Astrocyte (in vitro differentiated cells and primary cell): ENCODE data around the gene TSSK6. TPM values are rescaled to one million over a fixed set of nuclear protein-coding genes. Genes with fewer than 3 reads are reported as not detected.

Experiments used
- DNase-seq: peaks from one replicate; pipeline ENCODE4 v3.0.0-alpha.2; 2010; ENCODE audit warnings: low read depth
- FAIRE-seq: peaks from 2 replicates; lab custom pipeline; 2011; peaks lifted over from hg19 to GRCh38; lab: Jason Lieb, UNC
- H2AFZ ChIP-seq: 2 replicates; pipeline ENCODE4 v1.6.0; 2012; ENCODE audit warnings: low read depth, low read length, inconsistent platforms
- H3K27ac ChIP-seq: 2 replicates; pipeline ENCODE4 v1.5.1; 2011; ENCODE audit warnings: low read depth, low read length, inconsistent platforms
- H3K27me3 ChIP-seq: 2 replicates; pipeline ENCODE4 v1.6.0; 2011; ENCODE audit warnings: low read length, inconsistent platforms; ENCODE audit not compliant: insufficient read depth
- H3K36me3 ChIP-seq: 2 replicates; pipeline ENCODE4 v1.5.1; 2011; ENCODE audit warnings: low read length, inconsistent platforms; ENCODE audit not compliant: insufficient read depth
- H3K4me1 ChIP-seq: 2 replicates; pipeline ENCODE4 v1.5.1; 2011; ENCODE audit warnings: low read length, inconsistent platforms; ENCODE audit not compliant: insufficient read depth
- H3K4me2 ChIP-seq: 2 replicates; pipeline ENCODE4 v1.6.0; 2012; ENCODE audit warnings: low read length, inconsistent platforms
- H3K4me3 ChIP-seq: 2 replicates; pipeline ENCODE4 v1.5.1; 2011; ENCODE audit warnings: low read depth, mild to moderate bottlenecking, low read length, inconsistent platforms; ENCODE audit not compliant: insufficient read depth
- H3K79me2 ChIP-seq: 2 replicates; pipeline ENCODE4 v1.6.0; 2012; ENCODE audit warnings: mild to moderate bottlenecking, low read length, inconsistent platforms; ENCODE audit not compliant: insufficient read depth
- H3K9ac ChIP-seq: 2 replicates; pipeline ENCODE4 v1.6.0; 2012; ENCODE audit warnings: mild to moderate bottlenecking, low read length, inconsistent platforms
- H3K9me3 ChIP-seq: 2 replicates; pipeline ENCODE4 v1.5.1; 2012; ENCODE audit warnings: low read depth, mild to moderate bottlenecking, low read length, inconsistent platforms; ENCODE audit not compliant: insufficient read depth
- H4K20me1 ChIP-seq: 2 replicates; pipeline ENCODE4 v1.6.0; 2012; ENCODE audit warnings: low read length, inconsistent platforms; ENCODE audit not compliant: insufficient read depth
- H3K27ac Mint-ChIP-seq: one replicate; pipeline ENCODE4 v1.8.0; 2021; ENCODE audit warnings: mild to moderate bottlenecking, mixed read lengths; ENCODE audit not compliant: unreplicated experiment
- H3K27me3 Mint-ChIP-seq: one replicate; pipeline ENCODE4 v1.8.0; 2021; ENCODE audit warnings: low read depth, mixed read lengths; ENCODE audit not compliant: unreplicated experiment
- H3K36me3 Mint-ChIP-seq: one replicate; pipeline ENCODE4 v1.8.0; 2021; ENCODE audit warnings: low read depth, mixed read lengths; ENCODE audit not compliant: unreplicated experiment
- H3K4me1 Mint-ChIP-seq: one replicate; pipeline ENCODE4 v1.8.0; 2021; ENCODE audit warnings: low read depth, mixed read lengths; ENCODE audit not compliant: unreplicated experiment
- H3K4me3 Mint-ChIP-seq: one replicate; pipeline ENCODE4 v1.8.0; 2021; ENCODE audit warnings: mild to moderate bottlenecking, moderate library complexity, mixed read lengths; ENCODE audit not compliant: unreplicated experiment
- H3K9me3 Mint-ChIP-seq: one replicate; pipeline ENCODE4 v1.8.0; 2021; ENCODE audit warnings: mild to moderate bottlenecking, mixed read lengths; ENCODE audit not compliant: unreplicated experiment
- CTCF ChIP-seq: IDR thresholded peaks from 2 replicates; pipeline ENCODE4 v1.5.1; 2011; ENCODE audit warnings: low read depth, mild to moderate bottlenecking, inconsistent platforms, low read length, moderate library complexity; ENCODE audit not compliant: insufficient read depth
- EZH2 ChIP-seq: IDR thresholded peaks from 2 replicates; pipeline ENCODE4 v1.6.1; 2012; ENCODE audit warnings: mild to moderate bottlenecking, low read length, inconsistent platforms; ENCODE audit not compliant: insufficient read depth
- total RNA-seq: library from RNA; stranded (reverse); gene quantifications from 2 replicates; pipeline ENCODE4 v1.2.1, GENCODE V29; 2021

TSSK6 gene
- total RNA-seq, 1 donor from 2014 or later, result 1.8 TPM

GRCh38 chr19:19505669-19506326 lies 9.6 kb downstream of the TSSK6 start:
- no peak overlapping the region for H3K9ac ChIP-seq
- H3K4me1 Mint-ChIP-seq, result no peaks in the 10 kb centered on the region
- H3K27me3 Mint-ChIP-seq, result no peaks in the 10 kb centered on the region
- no peak overlapping the region for H3K4me3 ChIP-seq
- no peak overlapping the region for H3K27ac ChIP-seq
- FAIRE-seq, result no peak
- H3K27ac Mint-ChIP-seq, result no peak overlapping the region
- no peaks in the 10 kb centered on the region for H3K27me3 ChIP-seq
- TF ChIP-seq EZH2 (no peak), CTCF (no peak)
- no peak overlapping the region for H3K4me2 ChIP-seq
- H4K20me1 ChIP-seq, result peaks cover 16% of the 10 kb centered on the region
- H3K4me1 ChIP-seq, result no peaks in the 10 kb centered on the region
- no peaks in the 10 kb centered on the region for H3K79me2 ChIP-seq
- no peak overlapping the region for H2AFZ ChIP-seq
- no peaks in the 10 kb centered on the region for H3K9me3 Mint-ChIP-seq
- H3K36me3 Mint-ChIP-seq, result peaks cover 18% of the 10 kb centered on the region
- no peak for DNase-seq
- peaks cover 28% of the 10 kb centered on the region for H3K36me3 ChIP-seq
- H3K4me3 Mint-ChIP-seq, result no peak overlapping the region
- no peaks in the 10 kb centered on the region for H3K9me3 ChIP-seq

- Histone ChIP-seq H3K4me1 (no peaks in the 10 kb centered on the region), H4K20me1 (peaks cover 16% of the 10 kb centered on the region), H3K4me3 (no peak overlapping the region), H3K9ac (no peak overlapping the region), H2AFZ (no peak overlapping the region), H3K4me2 (no peak overlapping the region), H3K79me2 (no peaks in the 10 kb centered on the region), H3K36me3 (peaks cover 31% of the 10 kb centered on the region), H3K27ac (no peak overlapping the region), H3K9me3 (no peaks in the 10 kb centered on the region), H3K27me3 (no peaks in the 10 kb centered on the region)
- peaks cover 16% of the 10 kb centered on the region for H3K36me3 Mint-ChIP-seq
- no peak overlapping the region for H3K4me3 Mint-ChIP-seq
- no peak for DNase-seq
- no peak for FAIRE-seq
- H3K27me3 Mint-ChIP-seq, result no peaks in the 10 kb centered on the region
- no peaks in the 10 kb centered on the region for H3K4me1 Mint-ChIP-seq
- no peak for TF ChIP-seq CTCF
- no peak for TF ChIP-seq EZH2
- no peak overlapping the region for H3K27ac Mint-ChIP-seq
- H3K9me3 Mint-ChIP-seq, result no peaks in the 10 kb centered on the region
Observed at GRCh38 chr19:19504754-19505668, 10.3 kb downstream of the TSSK6 start.
